Mammary epithelial cell (primary cell): ENCODE results near the gene MORN1.

Experiments used
- CTCF ChIP-seq, 2 donors: IDR thresholded peaks in 1 of 2; conservative IDR thresholded peaks in 1 of 2; 2 replicates each; pipeline ENCODE4 v1.5.1; 2011 to 2012; ENCODE audit warnings: inconsistent platforms in 2 of 2, low read length in 2 of 2, mild to moderate bottlenecking in 2 of 2, control low read depth in 1 of 2, low read depth in 1 of 2; ENCODE audit not compliant: insufficient read depth in 1 of 2; ENCODE audit errors: extremely low read depth in 1 of 2
- EZH2 ChIP-seq: IDR thresholded peaks from 2 replicates; pipeline ENCODE4 v1.6.1; 2012; ENCODE audit warnings: low read length, inconsistent platforms, borderline replicate concordance

GRCh38 chr1:2289607-2290006 is 101.7 kb downstream of the MORN1 start:
- TF ChIP-seq CTCF (conservative IDR thresholded peaks at IDR 0.05 in 1 of 2, IDR thresholded peaks at IDR 0.05 in 1 of 2; ENCODE audit: extremely low read depth in 1 of 2, insufficient read depth in 1 of 2, low read depth in 1 of 2, low read length in 2 of 2) (no peak), EZH2 (no peak)
